ENCODE measurements around the gene FIGN.

The FIGN gene

DNA sequence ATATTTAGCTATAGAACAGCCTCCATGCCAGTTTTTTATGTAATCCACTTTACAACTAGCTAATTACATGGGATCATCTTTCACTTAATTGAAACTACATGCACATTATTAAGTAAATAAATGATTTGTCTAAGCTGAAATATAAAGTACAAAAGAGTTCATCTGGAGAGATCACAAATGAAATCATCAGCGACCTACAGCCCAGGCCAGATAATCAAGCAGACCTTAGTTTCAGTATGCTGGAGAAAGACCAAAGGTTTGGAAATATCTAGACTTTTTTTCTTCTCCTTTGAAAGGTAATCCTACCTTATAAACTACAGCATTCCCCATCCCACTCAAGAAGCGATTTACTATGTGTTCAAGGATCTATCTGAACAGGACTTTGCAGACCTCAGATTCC lies 26.5 kb downstream of the FIGN start:
- no peak for DNase-seq (ENCODE audit: low read depth in 2 of 3, low spot score in 1 of 3)

DNA sequence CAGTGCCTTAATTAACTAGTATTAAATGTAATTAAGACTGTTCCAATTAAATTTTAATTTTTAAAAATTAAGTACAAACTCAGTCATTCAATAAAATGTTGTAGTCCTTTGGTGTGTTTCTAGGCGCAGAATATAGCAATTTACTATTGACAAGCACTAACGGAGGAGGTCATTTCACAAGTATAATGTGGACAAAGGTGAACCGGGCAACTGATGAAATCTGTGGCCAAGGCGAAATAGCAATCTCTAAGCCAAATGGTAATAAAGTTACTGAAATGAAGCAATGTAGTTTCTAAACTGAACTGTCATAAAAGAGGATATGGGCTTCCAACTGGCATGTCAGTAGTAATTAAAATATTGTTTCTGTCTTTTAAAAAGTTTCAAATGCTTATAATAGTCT lies 27.5 kb downstream of the FIGN start:
- DNase-seq (ENCODE audit: low read depth in 2 of 3, low spot score in 1 of 3), result no peak

GRCh38 chr2:163703386-163703785 lies 32.4 kb downstream of the FIGN start:
- no peak for DNase-seq (ENCODE audit: low read depth in 2 of 3, low spot score in 1 of 3)

DNA sequence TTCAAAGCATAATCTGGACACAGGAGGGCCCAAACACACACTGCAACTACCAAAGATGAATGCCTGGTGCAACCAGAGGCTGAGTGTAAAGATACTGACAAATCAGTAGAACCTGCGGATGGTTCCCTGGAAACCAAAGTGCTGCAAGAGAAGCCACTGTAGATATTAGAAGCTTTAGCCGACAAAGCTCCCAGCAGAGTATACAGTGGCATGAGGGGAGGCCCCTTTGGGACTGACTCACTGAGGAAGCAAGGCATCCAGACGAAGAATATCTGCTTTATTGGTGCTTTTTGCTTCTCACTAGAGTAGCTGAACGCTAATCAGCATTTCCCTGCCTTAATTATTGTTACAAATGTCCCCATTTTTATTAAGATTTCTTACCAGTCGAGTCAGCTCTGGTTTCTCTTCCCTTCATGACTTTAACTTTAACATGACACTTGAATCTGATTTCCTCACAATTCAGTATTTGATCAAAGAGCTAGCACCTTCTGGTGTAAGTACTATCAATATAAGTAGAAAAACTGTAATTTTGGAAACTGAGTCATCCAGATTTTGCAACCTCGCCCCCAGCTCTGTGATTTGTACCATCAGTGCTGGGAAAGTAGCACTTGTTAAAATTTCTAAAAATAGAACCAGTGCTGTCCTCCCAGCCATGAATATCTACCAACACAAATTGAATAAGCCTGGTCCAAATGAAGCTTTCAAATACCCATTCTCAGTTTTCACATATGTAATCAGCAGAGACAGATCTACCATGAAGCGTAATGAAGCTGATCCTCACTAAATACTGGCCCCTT lies 34.2 kb downstream of the FIGN start:
- DNase-seq (ENCODE audit: low read depth in 2 of 3, low spot score in 1 of 3), result no peak

DNA sequence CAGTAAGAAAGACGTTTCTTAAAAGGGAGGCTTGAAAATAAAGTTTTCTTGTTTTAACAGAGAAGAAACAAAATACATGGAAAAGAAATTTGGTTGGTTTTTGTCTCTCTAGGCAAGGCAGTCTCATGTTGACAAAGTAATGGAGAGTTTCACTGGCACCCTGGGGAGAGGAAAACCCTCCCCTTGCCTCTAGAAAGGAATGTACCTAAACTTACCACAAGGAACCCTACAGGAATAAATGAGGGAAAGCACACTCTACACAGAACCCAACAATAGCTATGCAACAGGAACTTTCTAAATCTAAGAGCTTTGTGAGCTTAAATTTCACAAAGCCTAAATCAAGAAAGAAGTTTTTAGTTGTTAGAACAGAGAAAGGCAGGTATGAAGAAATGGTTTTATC lies 37.0 kb downstream of the FIGN start:
- DNase-seq (ENCODE audit: low read depth in 2 of 3, low spot score in 1 of 3), result no peak

DNA sequence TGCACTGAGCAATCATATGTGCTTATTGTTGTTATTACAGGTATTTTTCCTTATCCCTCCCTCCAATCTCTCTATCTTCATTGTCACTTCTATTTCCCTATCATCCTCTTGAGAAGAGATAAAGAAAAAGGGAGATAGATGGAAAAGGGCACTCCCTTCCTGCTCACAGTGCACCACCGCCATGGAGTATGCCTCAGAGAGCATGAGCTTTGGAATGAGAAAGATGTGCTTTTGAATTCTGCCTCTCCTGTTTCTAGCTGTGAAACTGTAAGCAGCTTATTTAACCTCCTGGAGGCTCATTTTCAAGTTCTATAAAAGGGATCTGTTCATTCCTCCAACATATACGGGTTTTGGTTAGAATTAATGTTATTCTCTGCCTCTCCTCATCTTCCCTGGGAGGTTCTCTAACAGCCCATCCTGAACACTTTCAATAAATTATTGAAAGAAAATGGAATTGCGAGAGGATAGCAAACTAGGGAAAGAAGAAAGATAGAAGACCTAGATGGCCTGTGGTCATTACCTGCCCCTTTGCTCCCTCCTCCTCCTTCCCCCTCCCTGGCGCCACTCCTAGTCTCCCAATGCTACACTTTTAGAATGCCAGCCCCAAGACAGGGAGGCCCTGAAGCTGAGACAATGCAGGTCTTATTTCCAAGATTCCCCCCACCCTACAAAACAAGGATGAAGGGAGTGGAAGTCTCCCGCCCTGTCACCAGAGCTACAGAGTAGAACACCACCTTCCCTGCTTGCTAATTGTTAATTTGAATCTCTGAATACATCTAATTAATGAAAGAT lies 37.8 kb downstream of the FIGN start:
- DNase-seq (ENCODE audit: low read depth in 2 of 3, low spot score in 1 of 3), result no peak

DNA sequence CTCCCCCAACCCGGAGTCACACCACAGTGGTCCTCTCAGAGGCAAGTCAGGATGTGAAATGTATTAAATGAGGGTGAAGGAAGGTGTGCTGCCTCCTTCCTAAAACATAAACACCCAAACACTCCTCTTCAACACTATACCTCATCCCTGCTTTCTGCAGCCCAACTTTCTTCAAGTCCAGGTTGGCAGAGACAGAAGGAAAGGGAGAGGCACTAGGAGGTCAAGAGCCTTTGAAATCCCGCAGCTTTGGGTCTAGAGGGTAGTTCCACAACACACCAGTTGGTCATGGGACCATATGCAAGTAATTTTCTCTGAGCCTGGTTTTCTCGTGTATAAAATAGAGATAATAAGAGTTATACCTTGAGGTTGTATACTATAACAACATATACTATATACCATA lies 38.4 kb downstream of the FIGN start:
- no peak for DNase-seq (ENCODE audit: low read depth in 2 of 3, low spot score in 1 of 3)

GRCh38 chr2:163693484-163693883 lies 42.3 kb downstream of the FIGN start:
- no peak for DNase-seq (ENCODE audit: low read depth in 2 of 3, low spot score in 1 of 3)

GRCh38 chr2:163692611-163693482 lies 43.0 kb downstream of the FIGN start:
- DNase-seq (ENCODE audit: low read depth in 2 of 3, low spot score in 1 of 3), result no peak

DNA sequence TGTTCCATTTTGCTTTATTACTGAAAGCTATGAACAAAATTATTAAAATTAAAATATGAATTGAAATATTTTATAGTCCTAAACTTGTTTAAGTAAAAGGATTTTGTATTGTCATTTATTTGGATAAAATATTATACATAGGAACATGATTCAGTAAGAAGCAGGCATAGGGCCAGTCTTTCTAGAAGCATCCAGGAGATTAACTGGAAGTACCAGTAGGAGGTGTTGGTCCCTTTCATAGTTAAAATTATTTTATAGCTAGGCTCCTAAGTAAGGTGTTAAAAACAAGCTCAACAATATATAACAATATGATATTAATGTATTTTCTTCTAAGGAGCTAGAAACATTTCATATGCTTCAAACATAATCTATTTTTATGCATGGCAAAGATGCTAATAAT lies 43.7 kb downstream of the FIGN start:
- no peak for DNase-seq (ENCODE audit: low read depth in 2 of 3, low spot score in 1 of 3)

- no peak for DNase-seq (ENCODE audit: low read depth in 2 of 3, low spot score in 1 of 3)
Measured at GRCh38 chr2:163690896-163691295, 44.9 kb downstream of the FIGN start.

DNA sequence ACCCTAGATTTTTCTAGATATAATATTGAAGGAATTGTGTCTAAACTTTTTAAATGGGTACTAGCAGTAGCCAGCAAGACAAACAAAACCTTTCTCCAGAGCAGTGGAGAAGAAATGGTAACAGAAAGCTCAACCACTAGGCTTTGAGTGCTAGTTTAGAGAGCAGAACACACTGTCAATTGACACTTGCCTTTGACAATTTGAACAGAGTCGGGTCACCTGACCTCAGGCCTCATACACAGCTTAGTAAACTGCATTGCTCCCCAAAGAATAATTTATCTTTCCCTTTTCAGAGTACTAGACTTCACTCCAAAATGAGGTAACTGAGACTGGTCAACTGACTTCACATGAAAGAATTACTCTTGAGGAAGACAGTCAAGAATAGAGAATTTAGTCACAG lies 48.6 kb downstream of the FIGN start:
- DNase-seq (ENCODE audit: low read depth in 2 of 3, low spot score in 1 of 3), result no peak

- no peak for DNase-seq (ENCODE audit: low read depth in 2 of 3, low spot score in 1 of 3)
Measured at GRCh38 chr2:163686289-163686688, 49.5 kb downstream of the FIGN start.

- DNase-seq (ENCODE audit: low read depth in 2 of 3, low spot score in 1 of 3), result no peak
Measured at GRCh38 chr2:163682695-163683094, 53.1 kb downstream of the FIGN start.

GRCh38 chr2:163681745-163682144 lies 54.1 kb downstream of the FIGN start:
- DNase-seq (ENCODE audit: low read depth in 2 of 3, low spot score in 1 of 3), result no peak

DNA sequence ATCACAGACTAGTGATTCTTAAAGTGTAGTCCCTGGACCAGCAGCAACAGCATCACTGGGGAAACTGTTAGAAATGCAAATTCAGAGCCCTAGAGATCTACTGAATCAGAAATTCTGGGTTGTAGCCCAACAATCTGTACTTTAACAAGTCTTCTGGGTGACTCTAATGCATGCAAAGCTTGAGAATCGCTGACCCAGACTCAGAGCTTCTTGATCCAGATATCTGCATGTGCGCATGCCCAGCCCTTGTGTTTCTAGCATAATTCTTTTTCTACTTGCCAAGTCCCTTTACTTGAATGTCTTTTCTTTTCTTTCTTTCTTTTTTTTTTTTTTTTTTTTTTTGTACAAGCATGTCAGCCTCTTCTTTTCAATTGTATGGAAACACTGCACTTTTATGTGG lies 60.4 kb downstream of the FIGN start:
- no peak for DNase-seq (ENCODE audit: low read depth in 2 of 3, low spot score in 1 of 3)

DNA sequence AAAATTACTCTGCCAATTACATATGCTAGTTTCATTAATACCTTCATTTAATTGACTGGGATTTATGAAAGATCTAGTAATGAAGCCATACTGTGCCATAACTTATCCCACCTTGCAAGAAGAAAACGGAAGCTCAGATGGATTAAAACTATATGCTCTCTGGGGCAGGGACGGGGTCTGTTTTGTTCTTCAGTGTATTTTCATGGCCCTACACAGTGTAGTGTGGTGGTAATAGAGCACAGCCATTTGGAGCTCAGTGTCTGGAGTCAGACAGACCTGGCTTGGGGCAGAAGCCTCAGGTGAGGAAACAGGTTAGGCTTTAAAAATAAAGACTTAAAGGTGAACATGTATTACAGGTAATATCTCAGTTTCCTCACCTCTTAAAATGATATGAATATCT lies 62.3 kb downstream of the FIGN start:
- no peak for DNase-seq (ENCODE audit: low read depth in 2 of 3, low spot score in 1 of 3)

DNA sequence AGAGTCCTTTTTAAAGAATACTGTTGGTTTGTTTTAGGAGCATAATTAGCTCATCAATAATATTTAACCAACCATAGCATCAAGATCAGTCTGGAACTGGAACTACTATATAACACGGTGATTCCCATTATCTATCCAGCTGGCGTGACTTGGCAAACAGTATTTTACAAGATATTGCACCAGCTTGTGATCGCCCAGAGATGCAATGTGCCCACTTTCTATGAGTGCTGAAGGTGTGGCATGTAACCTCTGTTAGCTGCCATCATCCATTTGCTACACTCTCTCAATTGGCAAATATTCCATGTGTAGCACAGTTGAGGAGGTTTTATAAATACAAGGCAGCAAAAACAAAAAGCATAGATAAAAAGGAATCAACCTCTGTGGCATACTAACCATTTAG lies 64.9 kb downstream of the FIGN start:
- no peak for DNase-seq (ENCODE audit: low read depth in 2 of 3, low spot score in 1 of 3)

GRCh38 chr2:163669506-163669905 lies 66.3 kb downstream of the FIGN start:
- DNase-seq (ENCODE audit: low read depth in 2 of 3, low spot score in 1 of 3), result no peak

- DNase-seq (ENCODE audit: low read depth in 2 of 3, low spot score in 1 of 3), result no peak
Measured at GRCh38 chr2:163667064-163667887, 68.5 kb downstream of the FIGN start.

DNA sequence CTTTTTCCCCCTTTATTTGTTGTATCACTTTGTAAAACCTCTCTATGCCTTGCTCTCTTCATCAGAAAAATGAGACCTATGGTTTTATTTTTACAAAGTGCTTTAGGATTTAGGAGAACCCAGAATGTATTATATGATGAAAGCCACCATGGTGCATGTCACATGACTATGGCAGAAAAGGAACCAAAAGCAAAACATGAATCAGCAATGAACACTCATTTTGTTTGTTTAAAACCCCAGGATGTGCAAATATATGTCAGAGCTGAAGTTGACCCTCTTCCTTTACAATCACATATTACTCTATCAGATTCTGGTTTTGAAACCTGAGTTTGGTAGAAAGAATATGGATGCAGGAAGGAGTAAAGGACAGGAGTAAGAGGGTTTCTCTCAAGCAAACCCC lies 70.0 kb downstream of the FIGN start:
- DNase-seq (ENCODE audit: low read depth in 2 of 3, low spot score in 1 of 3), result no peak

Measured in stimulated activated CD4-positive, alpha-beta T cell treated with anti-CD3 and anti-CD28 coated beads, Interleukin-12 subunit alpha, Interleukin-12 subunit beta, amount 100 ng/mL, for 48 hours (primary cell).